H1 (cell line): ENCODE measurements around the gene FGF14. TPM values are rescaled to one million over a fixed set of nuclear protein-coding genes. Genes with fewer than 3 reads are reported as not detected.

ENCODE experiments used
- CTCF ChIA-PET: fragments of 300-600 bp; sonication (Branson Sonifier 250); formaldehyde crosslinking; loops from one replicate; lab custom pipeline; 2021; ENCODE audit not compliant: partially characterized antibody; lab: Charles Lee
- POLR2A ChIA-PET: fragments of 300-600 bp; sonication (Branson Sonifier 250); formaldehyde crosslinking; loops from one replicate; lab custom pipeline; 2021; ENCODE audit warnings: inconsistent platforms; ENCODE audit not compliant: partially characterized antibody; lab: Charles Lee
- DNase-seq, 2 experiments: peaks; one replicate each; pipeline versions ENCODE4 v3.0.0 to v3.0.0-alpha.2; 2010 to 2022; ENCODE audit warnings: low spot score in 2 of 2, low read depth in 1 of 2, mixed read lengths in 1 of 2
- FAIRE-seq: peaks from 2 replicates; lab custom pipeline; 2011; peaks lifted over from hg19 to GRCh38; lab: Jason Lieb, UNC
- H2AFZ ChIP-seq: 2 replicates; pipeline ENCODE4 v1.8.1; 2012; ENCODE audit warnings: low read length, inconsistent platforms
- H2AK5ac ChIP-seq: 2 replicates; pipeline ENCODE4 v1.6.1; 2013; ENCODE audit warnings: low read depth, low read length
- H2BK120ac ChIP-seq: replicated peaks from 2 replicates; pipeline ENCODE3; 2013; ENCODE audit warnings: low read depth, low read length, inconsistent platforms
- H2BK12ac ChIP-seq: 2 replicates; pipeline ENCODE4 v1.6.1; 2013; ENCODE audit warnings: low read depth, low read length
- H2BK15ac ChIP-seq: 2 replicates; pipeline ENCODE4 v1.6.1; 2013; ENCODE audit warnings: low read length
- H2BK20ac ChIP-seq: 2 replicates; pipeline ENCODE4 v1.6.1; 2013; ENCODE audit warnings: low read length
- H2BK5ac ChIP-seq: 2 replicates; pipeline ENCODE4 v1.6.1; 2013; ENCODE audit warnings: low read depth, low read length
- H3K14ac ChIP-seq: 2 replicates; pipeline ENCODE4 v1.6.1; 2013; ENCODE audit warnings: inconsistent platforms; ENCODE audit not compliant: insufficient read length
- H3K18ac ChIP-seq: 2 replicates; pipeline ENCODE4 v1.6.1; 2013; ENCODE audit warnings: low read length; ENCODE audit errors: extremely low read depth
- H3K23ac ChIP-seq: 2 replicates; pipeline ENCODE4 v1.6.1; 2013; ENCODE audit warnings: inconsistent platforms; ENCODE audit not compliant: insufficient read length
- H3K23me2 ChIP-seq: 2 replicates; pipeline ENCODE4 v1.6.1; 2013; ENCODE audit warnings: low read depth, low read length
- H3K27ac ChIP-seq: 2 replicates; pipeline ENCODE4 v1.6.1; 2011; ENCODE audit warnings: low read depth, low read length, inconsistent platforms
- H3K27me3 ChIP-seq, 4 experiments: replicated peaks in 1 of 4; 1 replicate in 1 of 4; 2 replicates in 3 of 4; pipeline versions ENCODE4 v1.6.1 to v1.8.1; 2011 to 2013; ENCODE audit warnings: low read length in 3 of 4, mild to moderate bottlenecking in 3 of 4, inconsistent platforms in 2 of 4, mixed read lengths in 2 of 4, moderate library complexity in 1 of 4; ENCODE audit not compliant: control insufficient read depth in 3 of 4, insufficient read depth in 3 of 4; ENCODE audit errors: extremely low read depth in 1 of 4
- H3K36me3 ChIP-seq, 4 experiments: 2 replicates each; pipeline versions ENCODE4 v1.6.1 to v1.8.1; 2011 to 2013; ENCODE audit warnings: mild to moderate bottlenecking in 4 of 4, low read length in 3 of 4, moderate library complexity in 2 of 4, control low read depth in 1 of 4, inconsistent platforms in 1 of 4; ENCODE audit not compliant: insufficient read depth in 4 of 4, control insufficient read depth in 2 of 4
- H3K4ac ChIP-seq: replicated peaks from 2 replicates; pipeline ENCODE3; 2013; ENCODE audit warnings: low read length, low read depth, mixed read lengths, inconsistent platforms; ENCODE audit not compliant: insufficient read length
- H3K4me1 ChIP-seq, 4 experiments: replicated peaks in 1 of 4; 1 replicate in 1 of 4; 2 replicates in 3 of 4; pipeline versions ENCODE4 v1.6.1 to v1.8.1; 2011 to 2013; ENCODE audit warnings: low read length in 3 of 4, inconsistent platforms in 2 of 4, mixed read lengths in 1 of 4; ENCODE audit not compliant: insufficient read depth in 4 of 4, control insufficient read depth in 3 of 4
- H3K4me2 ChIP-seq, 2 experiments: 2 replicates each; pipeline versions ENCODE4 v1.6.1 to v1.8.1; 2011 to 2013; ENCODE audit warnings: low read depth in 2 of 2, low read length in 2 of 2, control low read depth in 1 of 2, inconsistent platforms in 1 of 2, mild to moderate bottlenecking in 1 of 2; ENCODE audit not compliant: insufficient read depth in 1 of 2
- H3K4me3 ChIP-seq, 4 experiments: fragments of 200-600, 300-600 bp in 1 of 4; sonication (generic), shearing (Covaris generic), sonication (Bioruptor Twin) in 1 of 4; 2 replicates each; pipeline versions ENCODE4 v1.5.1 to v1.8.1; 2011 to 2016; ENCODE audit warnings: low read length in 4 of 4, low read depth in 3 of 4, control low read depth in 2 of 4, inconsistent platforms in 2 of 4, mild to moderate bottlenecking in 2 of 4, mixed read lengths in 1 of 4, moderate library complexity in 1 of 4; ENCODE audit not compliant: insufficient read depth in 2 of 4; ENCODE audit errors: extremely low read depth in 1 of 4
- H3K56ac ChIP-seq: replicated peaks from 2 replicates; pipeline ENCODE3; 2013; ENCODE audit warnings: low read depth, mild to moderate bottlenecking, mixed read lengths, low read length, inconsistent platforms; ENCODE audit not compliant: insufficient read length
- H3K79me1 ChIP-seq: 2 replicates; pipeline ENCODE4 v1.6.1; 2013; ENCODE audit warnings: low read depth, low read length, control low read depth
- H3K79me2 ChIP-seq, 2 experiments: 2 replicates each; pipeline versions ENCODE4 v1.6.1 to v1.8.1; 2012 to 2013; ENCODE audit warnings: low read length in 2 of 2, mild to moderate bottlenecking in 2 of 2, inconsistent platforms in 1 of 2; ENCODE audit not compliant: insufficient read depth in 2 of 2, control insufficient read depth in 1 of 2
- H3K9ac ChIP-seq, 4 experiments: replicated peaks in 1 of 4; 1 replicate in 1 of 4; 2 replicates in 3 of 4; pipeline versions ENCODE4 v1.6.1 to v1.8.1; 2011 to 2013; ENCODE audit warnings: low read depth in 3 of 4, low read length in 3 of 4, control low read depth in 2 of 4, mild to moderate bottlenecking in 2 of 4, moderate library complexity in 2 of 4, inconsistent platforms in 1 of 4; ENCODE audit errors: extremely low read depth in 1 of 4
- H3K9me3 ChIP-seq, 2 experiments: 2 replicates each; pipeline versions ENCODE4 v1.6.1 to v1.8.1; 2012 to 2013; ENCODE audit warnings: mild to moderate bottlenecking in 2 of 2, moderate library complexity in 2 of 2, control low read depth in 1 of 2, inconsistent platforms in 1 of 2, low read depth in 1 of 2, low read length in 1 of 2, mixed read lengths in 1 of 2; ENCODE audit not compliant: insufficient read depth in 2 of 2
- H4K20me1 ChIP-seq, 2 experiments: replicated peaks in 1 of 2; 2 replicates each; pipeline versions ENCODE3 to v1.8.1; 2011 to 2013; ENCODE audit warnings: inconsistent platforms in 2 of 2, low read length in 2 of 2, mild to moderate bottlenecking in 1 of 2; ENCODE audit not compliant: insufficient read depth in 2 of 2, control insufficient read depth in 1 of 2
- H4K5ac ChIP-seq: 2 replicates; pipeline ENCODE4 v1.6.1; 2013; ENCODE audit warnings: low read length, low read depth, mixed read lengths, inconsistent platforms; ENCODE audit not compliant: insufficient read length
- H4K8ac ChIP-seq: 2 replicates; pipeline ENCODE4 v1.8.0; 2013; ENCODE audit warnings: mild to moderate bottlenecking, moderate library complexity, low read length, inconsistent platforms; ENCODE audit not compliant: insufficient read depth; ENCODE audit errors: extremely low read depth
- H4K91ac ChIP-seq: replicated peaks from 2 replicates; pipeline ENCODE3; 2013; ENCODE audit warnings: low read length, mixed read lengths, inconsistent platforms; ENCODE audit not compliant: insufficient read length
- BACH1 ChIP-seq: IDR thresholded peaks from 2 replicates; pipeline ENCODE4 v1.6.1; 2012; ENCODE audit warnings: low read length, improper control_type of control experiment
- BCL11A ChIP-seq, 2 experiments: IDR thresholded peaks; one replicate each; pipeline ENCODE4 v1.6.1; 2011; ENCODE audit warnings: low read depth in 2 of 2, low read length in 2 of 2, mild to moderate bottlenecking in 2 of 2
- CHD1 ChIP-seq: IDR thresholded peaks from 2 replicates; pipeline ENCODE4 v1.6.1; 2012; ENCODE audit warnings: low read depth, low read length, improper control_type of control experiment
- CREB1 ChIP-seq: IDR thresholded peaks from 2 replicates; pipeline ENCODE4 v1.6.1; 2012; ENCODE audit warnings: inconsistent platforms
- EP300 ChIP-seq, 2 experiments: IDR thresholded peaks; 1 replicate in 1 of 2; 2 replicates in 1 of 2; pipeline ENCODE4 v1.6.1; 2011 to 2012; ENCODE audit warnings: low read depth in 2 of 2, low read length in 2 of 2, mild to moderate bottlenecking in 2 of 2, borderline replicate concordance in 1 of 2, inconsistent platforms in 1 of 2, moderate library complexity in 1 of 2
- NRF1 ChIP-seq: IDR thresholded peaks from 2 replicates; pipeline ENCODE4 v1.6.1; 2011; ENCODE audit warnings: mild to moderate bottlenecking, low read depth, low read length, improper control_type of control experiment
- POLR2A ChIP-seq, 2 experiments: IDR thresholded peaks; 1 replicate in 1 of 2; 2 replicates in 1 of 2; pipeline ENCODE4 v1.6.1; 2011; ENCODE audit warnings: low read depth in 2 of 2, low read length in 2 of 2, mild to moderate bottlenecking in 2 of 2; ENCODE audit errors: control extremely low read depth in 1 of 2
- RXRA ChIP-seq: IDR thresholded peaks from 2 replicates; pipeline ENCODE4 v1.6.1; 2011; ENCODE audit warnings: low read depth, mild to moderate bottlenecking, low read length, moderate library complexity; ENCODE audit not compliant: insufficient read depth
- SAP30 ChIP-seq: fragments of 300-600 bp; sonication (generic); IDR thresholded peaks from 2 replicates; pipeline ENCODE4 v1.7.1; 2012; ENCODE audit warnings: low read length, moderate library complexity, mild to moderate bottlenecking, inconsistent platforms; ENCODE audit not compliant: insufficient read depth, insufficient replicate concordance
- SUZ12 ChIP-seq: fragments of 200-600 bp; sonication (generic); IDR thresholded peaks from 2 replicates; pipeline ENCODE4 v1.6.1; 2012; ENCODE audit warnings: mild to moderate bottlenecking, inconsistent platforms, low read length, moderate library complexity, mixed read lengths
- TCF12 ChIP-seq: IDR thresholded peaks from 2 replicates; pipeline ENCODE4 v1.6.1; 2011; ENCODE audit warnings: low read depth, mild to moderate bottlenecking, low read length
- WGBS, 2 experiments: shearing (Covaris generic) in 1 of 2; methylation state at CpG; one replicate each; pipeline versions ENCODE4 v1.1.6 to v1.1.7; 2013 to 2015; ENCODE audit warnings: low lambda C conversion rate in 2 of 2, mixed read lengths in 2 of 2, inconsistent platforms in 1 of 2, low coverage in 1 of 2, missing lambda C conversion rate in 1 of 2; ENCODE audit not compliant: insufficient replicate concordance in 2 of 2, insufficient coverage in 1 of 2, insufficient read length in 1 of 2; ENCODE audit errors: extremely low coverage in 1 of 2, missing lambda C conversion rate in 1 of 2; 5-methylcytosine and 5-hydroxymethylcytosine counted together
- polyA plus RNA-seq, 7 experiments: library from polyadenylated mRNA; depleted of rRNA in 3 of 7; stranded (reverse) in 5 of 7; unstranded in 2 of 7; fragments of >200 nt in 5 of 7; fragments of 200-250 nt in 2 of 7; gene quantifications; 1 replicate in 5 of 7; 2 replicates in 1 of 7; 4 replicates in 1 of 7; pipeline versions ENCODE4 v1.2.1 to v1.2.3, GENCODE V29; 2011 to 2013; ENCODE audit warnings: missing spikeins in 2 of 7, mixed read lengths in 2 of 7
- total RNA-seq: library from RNA; stranded (reverse); fragmentation: NEBNext Ultra II Directional; extraction: Animal tissue kit (Norgen Biotek cat#: 25700); gene quantifications from 2 replicates; pipeline ENCODE4 v1.2.1, GENCODE V29; 2021

Gene FGF14
- total and polyA plus RNA-seq, 2 of the 8 experiments (the other 6 are each of a cell fraction or from before 2014, with no cell fraction given), result 0.05 to 0.58 TPM

DNA sequence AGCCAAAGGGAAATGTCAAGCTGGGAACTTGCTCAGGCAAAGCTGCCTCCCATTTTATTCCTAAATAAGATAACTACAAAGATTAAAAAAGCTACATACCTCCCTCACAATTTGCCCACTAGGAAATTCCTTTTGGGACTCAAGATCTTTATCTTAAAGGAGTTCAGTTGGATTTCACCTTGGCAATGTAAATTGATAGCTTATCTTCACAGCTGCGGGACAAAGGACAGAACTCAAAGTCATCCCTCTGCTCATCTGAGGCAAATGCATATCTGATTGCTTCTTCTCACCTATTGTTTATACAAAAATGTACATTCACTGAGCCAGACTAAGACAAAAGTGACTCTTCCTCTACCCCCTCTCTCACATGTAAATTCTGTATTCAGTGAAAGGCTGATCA is 47.8 kb downstream of the FGF14 start:
- Histone ChIP-seq H3K56ac (no peak overlapping the region), H3K27me3 (no peaks in the 10 kb centered on the region), H4K91ac (no peak overlapping the region), H2BK20ac (no peak overlapping the region), H2AK5ac (no peak overlapping the region), H3K4me3 (no peak overlapping the region), H3K9me3 (no peaks in the 10 kb centered on the region), H4K20me1 (no peaks in the 10 kb centered on the region), H3K36me3 (no peaks in the 10 kb centered on the region), H4K8ac (no peak overlapping the region), H3K23me2 (no peaks in the 10 kb centered on the region), H2BK5ac (no peak overlapping the region), H3K4me2 (no peak overlapping the region), H2AFZ (no peak overlapping the region), H3K79me1 (no peaks in the 10 kb centered on the region), H3K4ac (no peak overlapping the region), H2BK15ac (no peak overlapping the region), H3K9ac (no peak overlapping the region), H2BK120ac (no peak overlapping the region), H3K79me2 (no peaks in the 10 kb centered on the region), H3K18ac (no peak overlapping the region), H4K5ac (no peak overlapping the region), H2BK12ac (no peak overlapping the region), H3K23ac (no peak overlapping the region), H3K4me1 (no peaks in the 10 kb centered on the region), H3K14ac (no peak overlapping the region), H3K27ac (no peak overlapping the region)
- FAIRE-seq, result no peak
- ChIA-PET CTCF (no interaction called here), POLR2A (no interaction called here)
- DNase-seq, result no peak
- TF ChIP-seq CREB1, result no peak
- no peak for TF ChIP-seq POLR2A (IDR thresholded peaks at IDR 0.05; ENCODE audit: control extremely low read depth in 1 of 2, low read depth in 2 of 2, low read length in 2 of 2)
- no peak for TF ChIP-seq BACH1
- no peak for TF ChIP-seq EP300 (IDR thresholded peaks at IDR 0.05; ENCODE audit: borderline replicate concordance in 1 of 2, low read depth in 2 of 2, low read length in 2 of 2)
- no peak for TF ChIP-seq TCF12
- no peak for TF ChIP-seq SUZ12
- TF ChIP-seq SAP30, result no peak
- TF ChIP-seq BCL11A (IDR thresholded peaks at IDR 0.05; ENCODE audit: low read depth in 2 of 2, low read length in 2 of 2), result no peak
- TF ChIP-seq RXRA, result no peak
- TF ChIP-seq NRF1, result no peak
- no peak for TF ChIP-seq CHD1
- 93% methylated on average over 1 of the region's 1 CpG; no CpG with 5 or more reads in 1 of the 2 experiments for WGBS, 2 experiments
